ENCODE data around the gene ABHD10.

Gene ABHD10

DNA sequence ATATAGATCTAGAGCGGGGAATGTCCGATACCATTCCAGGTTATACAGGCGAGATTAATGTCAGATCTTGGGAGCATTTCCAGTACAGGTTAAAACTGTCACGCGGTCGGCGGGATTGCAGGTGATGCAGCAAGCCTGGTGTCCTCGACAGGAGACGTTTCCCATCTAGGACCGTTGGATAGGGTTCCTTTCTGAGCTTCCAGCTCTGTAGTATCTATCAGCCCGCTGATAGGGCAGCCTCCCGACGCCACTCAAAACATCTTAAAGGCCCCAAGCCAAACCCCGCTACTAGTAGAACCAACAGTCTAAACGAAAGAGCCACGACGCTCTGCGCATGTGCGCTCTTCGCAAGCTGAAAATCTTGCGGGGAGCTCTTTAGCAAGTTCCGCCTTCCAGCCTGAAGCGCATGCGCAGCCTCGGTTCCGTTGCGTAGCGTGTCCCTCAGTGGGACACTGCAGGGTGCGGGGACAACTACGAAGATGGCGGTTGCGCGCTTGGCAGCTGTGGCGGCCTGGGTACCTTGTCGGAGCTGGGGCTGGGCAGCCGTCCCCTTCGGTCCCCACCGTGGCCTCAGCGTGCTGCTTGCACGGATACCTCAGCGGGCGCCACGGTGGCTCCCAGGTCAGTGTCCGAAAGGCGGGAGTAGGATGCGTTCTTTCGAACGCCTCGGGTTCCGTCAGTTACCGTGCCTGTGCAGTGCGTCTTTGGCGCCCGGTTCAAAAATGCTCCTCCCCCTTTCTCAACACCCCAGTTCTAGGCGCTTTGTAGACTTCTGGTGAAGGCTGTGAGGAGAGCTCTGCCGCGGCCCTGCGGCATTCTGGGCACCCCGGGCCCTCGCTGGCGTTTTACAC lies at the start of gene ABHD10:
Gene ABHD10, plus strand, starts transcription at position 444 of the 851 bp plus-strand sequence. Its CDS starts 36 bp downstream, at position 480.
- DNase-seq, result peak; percentile 100

DNA sequence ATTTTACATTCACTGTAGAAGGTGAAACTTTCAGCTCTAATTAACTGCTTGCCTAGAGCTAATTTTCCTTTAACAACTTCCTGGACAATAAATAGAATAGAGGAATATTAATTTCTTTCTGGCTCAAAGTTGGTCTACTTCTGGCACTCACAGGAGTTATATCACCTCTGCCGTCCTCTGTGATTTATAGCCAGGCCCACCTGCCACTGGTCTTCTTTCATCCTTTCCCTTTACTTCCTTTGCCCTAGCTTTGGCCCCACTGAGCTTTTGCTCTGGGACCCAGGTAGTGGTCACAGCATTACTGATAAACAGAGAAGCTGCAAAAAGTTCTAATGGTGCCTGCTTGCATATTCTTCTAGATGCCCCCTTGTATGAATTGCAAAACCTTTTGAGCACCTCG lies 49.3 kb upstream of the ABHD10 start:
- no peak for DNase-seq

GRCh38 chr3:111932946-111933345 lies 45.9 kb upstream of the ABHD10 start:
- no peak for DNase-seq

- no peak for DNase-seq
These were observed 42.5 kb upstream of the ABHD10 start for GRCh38 chr3:111936191-111936841.

DNA sequence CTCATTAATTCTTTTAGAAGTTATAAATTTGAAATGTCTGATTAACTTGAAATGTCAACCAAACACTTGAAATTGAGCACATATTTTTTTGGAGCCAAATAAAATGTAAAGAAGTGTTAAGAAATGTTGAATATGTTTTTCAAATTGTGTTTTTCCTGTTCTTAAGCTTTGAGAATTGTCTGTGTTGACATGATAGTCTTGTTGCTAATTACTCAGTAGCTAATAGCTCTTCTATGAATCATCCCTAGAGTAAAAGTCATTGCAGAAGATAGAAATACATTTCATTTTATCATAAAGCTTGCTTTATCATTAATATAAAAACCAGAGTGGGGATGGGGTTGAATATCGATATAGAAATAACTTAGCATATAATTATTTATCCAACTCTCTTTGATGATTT lies 41.9 kb upstream of the ABHD10 start:
- no peak for DNase-seq

GRCh38 chr3:111937871-111938270 lies 41.0 kb upstream of the ABHD10 start:
- DNase-seq, result no peak

GRCh38 chr3:111939873-111940272 lies 39.0 kb upstream of the ABHD10 start:
- DNase-seq, result no peak

DNA sequence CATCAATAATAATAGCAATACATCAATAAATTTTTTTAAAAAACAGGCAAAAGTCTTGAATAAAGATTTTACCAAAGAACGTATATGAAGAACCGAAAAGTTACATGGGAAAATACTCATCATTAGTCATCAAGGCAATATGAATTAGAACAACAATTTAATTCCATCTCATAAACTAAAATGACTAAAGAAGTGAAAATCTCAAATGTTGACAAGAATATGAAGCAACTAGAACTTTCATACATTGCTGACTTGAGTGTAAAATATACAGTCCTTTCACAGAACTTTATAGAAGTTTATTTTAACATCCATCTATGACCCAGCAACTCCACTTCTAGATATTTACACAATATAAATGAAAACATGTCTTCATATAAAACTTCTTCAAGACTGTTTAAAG lies 35.3 kb upstream of the ABHD10 start:
- DNase-seq, result no peak

- no peak for DNase-seq
These were observed 34.5 kb upstream of the ABHD10 start for GRCh38 chr3:111944372-111944771.

- no peak for DNase-seq
These were observed 31.6 kb upstream of the ABHD10 start for GRCh38 chr3:111947231-111947630.

- no peak for DNase-seq
These were observed 30.0 kb upstream of the ABHD10 start for GRCh38 chr3:111948786-111949185.

DNA sequence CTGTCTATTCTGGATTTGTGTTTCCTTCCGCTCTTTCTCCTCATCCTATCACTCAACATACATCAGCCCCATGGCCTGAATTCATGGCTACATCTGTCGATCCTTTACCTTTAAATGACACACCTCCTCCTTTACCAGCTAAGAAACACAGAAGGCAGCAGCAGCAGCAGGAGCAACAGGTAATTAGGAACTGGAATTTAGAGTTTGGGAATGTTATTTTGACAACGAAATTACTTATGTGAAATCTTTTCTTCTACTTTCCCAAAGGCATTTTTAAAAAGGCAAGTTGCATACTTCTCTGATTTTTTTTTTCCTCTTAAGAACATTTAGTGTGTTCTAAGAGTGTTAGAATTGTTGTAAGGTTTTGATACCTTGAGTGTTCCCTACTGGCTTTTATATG lies 29.1 kb upstream of the ABHD10 start:
- DNase-seq, result no peak

GRCh38 chr3:111951032-111951431 lies 27.8 kb upstream of the ABHD10 start:
- no peak for DNase-seq

GRCh38 chr3:111952086-111952485 lies 26.7 kb upstream of the ABHD10 start:
- DNase-seq, result no peak

GRCh38 chr3:111952866-111953450 lies 25.9 kb upstream of the ABHD10 start:
- DNase-seq, result no peak

DNA sequence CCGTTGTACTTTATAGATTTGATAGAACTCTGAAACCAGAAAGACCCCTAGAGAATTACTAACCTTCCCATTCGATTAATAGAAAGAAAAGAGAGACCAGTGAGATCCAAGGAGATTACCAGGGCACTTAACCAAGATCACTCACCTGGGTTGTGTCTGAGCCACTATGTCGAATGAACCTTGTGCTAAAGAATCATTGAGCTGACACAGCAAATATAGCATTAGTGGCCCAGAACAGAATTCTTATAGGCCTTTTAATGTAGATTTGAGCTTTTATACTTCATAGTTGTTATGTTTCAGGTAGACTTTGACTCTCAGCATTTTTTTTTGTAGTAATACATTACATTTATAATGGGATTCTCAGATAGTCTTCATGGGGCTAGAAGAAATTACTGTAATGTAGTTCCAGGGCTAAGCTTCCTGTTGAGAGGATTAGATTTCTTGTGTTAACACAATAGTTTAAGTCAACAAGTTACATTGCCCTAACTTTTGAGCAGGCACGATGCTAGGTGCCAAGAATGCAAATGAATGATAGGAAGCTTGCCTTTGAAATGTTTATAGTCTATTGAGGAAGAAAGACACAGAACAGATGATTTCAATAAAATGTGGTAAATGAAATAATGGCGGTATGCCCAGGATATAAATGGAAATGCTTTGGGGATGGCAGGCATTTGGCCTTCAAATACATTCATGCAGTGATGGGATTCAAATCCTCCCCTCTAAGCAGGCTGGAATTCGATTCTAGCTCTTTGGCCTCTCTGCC lies 24.4 kb upstream of the ABHD10 start:
- DNase-seq, result no peak

GRCh38 chr3:111955876-111956275 lies 22.9 kb upstream of the ABHD10 start:
- no peak for DNase-seq

GRCh38 chr3:111956449-111956848 lies 22.4 kb upstream of the ABHD10 start:
- DNase-seq, result no peak

DNA sequence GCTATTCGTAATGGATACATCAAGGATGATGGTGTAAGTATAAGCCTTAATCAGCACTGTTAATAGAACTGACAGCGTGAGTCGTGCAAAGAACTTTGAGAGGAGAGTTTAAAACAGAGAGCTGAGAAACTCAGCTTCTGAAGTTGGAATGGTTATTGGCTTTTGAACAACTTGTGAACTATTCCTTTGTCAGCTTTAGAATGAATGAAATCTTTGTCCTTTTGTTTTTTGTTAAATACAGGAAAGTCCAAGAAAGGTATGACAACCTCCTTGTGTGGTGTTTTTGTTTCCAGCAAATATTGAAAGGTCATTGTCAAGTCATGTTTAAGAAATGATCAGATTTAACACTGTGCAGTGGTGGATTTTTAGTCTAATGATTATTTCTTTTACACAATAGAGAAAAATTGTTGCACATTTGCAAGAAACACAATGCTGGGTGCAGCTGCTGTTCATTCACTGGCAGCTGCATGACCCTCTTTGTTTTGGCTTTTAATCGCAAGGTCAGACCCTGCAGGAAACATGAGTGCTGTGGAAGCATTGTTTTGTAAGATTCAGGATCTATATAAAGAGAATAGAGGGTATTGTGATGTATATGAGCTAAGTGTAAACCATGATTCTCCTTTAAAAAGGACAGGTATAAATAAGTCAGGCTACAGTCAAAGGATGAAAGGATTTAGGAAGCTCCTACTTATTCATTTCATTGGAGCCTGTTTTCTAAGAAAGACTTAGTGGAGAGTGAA lies 21.7 kb upstream of the ABHD10 start:
- DNase-seq, result peak; percentile 78

- no peak for DNase-seq
These were observed 17.2 kb upstream of the ABHD10 start for GRCh38 chr3:111961461-111962164.

DNA sequence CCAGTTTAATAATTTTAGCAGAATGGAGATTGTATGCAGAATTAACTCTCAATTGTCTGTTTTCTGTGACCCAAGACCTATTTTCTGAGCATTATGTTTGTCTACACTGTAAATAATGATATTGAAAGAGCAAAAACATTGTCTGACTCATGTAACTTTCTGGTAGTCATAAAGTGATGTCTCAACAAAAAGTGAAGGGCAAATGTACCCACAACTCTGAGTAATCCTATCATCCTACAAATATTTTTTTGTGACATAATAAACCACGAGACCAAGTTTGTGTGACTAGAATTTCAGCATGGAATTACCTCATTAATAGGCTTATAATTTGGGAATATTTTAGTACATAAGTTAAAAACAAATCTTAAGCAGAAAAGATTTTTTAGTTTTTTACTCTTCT lies 15.4 kb upstream of the ABHD10 start:
- DNase-seq, result no peak

DNA sequence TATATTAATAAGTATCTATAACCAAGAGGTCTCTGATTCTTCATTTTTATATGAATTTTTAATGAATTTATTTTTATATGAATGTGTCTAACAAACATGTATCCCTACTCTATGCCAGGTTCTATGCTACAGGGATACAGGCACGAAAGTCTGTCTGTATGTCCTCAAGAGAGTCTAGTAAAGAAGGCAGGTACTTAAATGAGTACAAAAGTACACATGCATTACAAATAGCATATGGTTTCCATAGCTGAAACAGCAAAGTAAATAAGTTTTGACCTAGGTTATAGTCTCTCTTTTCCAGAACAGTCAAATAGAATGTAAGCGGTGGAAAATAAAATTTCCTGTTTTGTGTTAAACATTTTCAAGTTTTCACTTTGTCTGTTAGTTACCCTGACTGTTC lies 13.3 kb upstream of the ABHD10 start:
- DNase-seq, result no peak

Measured in COR-L47 (cell line).